ENCODE data around the gene CLSTN1.
A peak's percentile ranks its signal among the peaks of the same experiment; 100 is the strongest.

The CLSTN1 gene

GRCh38 chr1:9840176-9840575 lies 16.4 kb upstream of the CLSTN1 start:
- ATAC-seq (ENCODE audit: low read depth) = no peak; the same call in 2 of the 3 replicates
- peak overlapping the region; percentile 98 for H3K27ac ChIP-seq (ENCODE audit: poor library complexity, severe bottlenecking)
- TF ChIP-seq CTCF (IDR thresholded peaks at IDR 0.05; ENCODE audit: poor library complexity, severe bottlenecking) = no peak
- peak; percentile 46 for DNase-seq (ENCODE audit: low spot score)
- H3K4me3 ChIP-seq (ENCODE audit: severe bottlenecking) = no peak overlapping the region
- H3K9me3 ChIP-seq (ENCODE audit: severe bottlenecking) = no peaks in the 10 kb centered on the region
- H3K27me3 ChIP-seq (ENCODE audit: insufficient read depth, poor library complexity, severe bottlenecking) = no peaks in the 10 kb centered on the region
- H3K4me1 ChIP-seq (ENCODE audit: insufficient read depth, poor library complexity, severe bottlenecking) = peaks cover 61% of the 10 kb centered on the region
- no peaks in the 10 kb centered on the region for H3K36me3 ChIP-seq (ENCODE audit: low read depth)

- Histone ChIP-seq H3K4me1 (ENCODE audit: insufficient read depth, poor library complexity, severe bottlenecking) (peaks cover 70% of the 10 kb centered on the region), H3K4me3 (ENCODE audit: severe bottlenecking) (no peak overlapping the region), H3K27ac (ENCODE audit: poor library complexity, severe bottlenecking) (peak overlapping the region; percentile 98), H3K9me3 (ENCODE audit: severe bottlenecking) (no peaks in the 10 kb centered on the region), H3K27me3 (ENCODE audit: insufficient read depth, poor library complexity, severe bottlenecking) (no peaks in the 10 kb centered on the region), H3K36me3 (ENCODE audit: low read depth) (no peaks in the 10 kb centered on the region)
- ATAC-seq (ENCODE audit: low read depth) (no peak), DNase-seq (ENCODE audit: low spot score) (no peak)
- no peak for TF ChIP-seq CTCF (IDR thresholded peaks at IDR 0.05; ENCODE audit: poor library complexity, severe bottlenecking)
These were observed 15.2 kb upstream of the CLSTN1 start for GRCh38 chr1:9838946-9839345.

- TF ChIP-seq CTCF (IDR thresholded peaks at IDR 0.05; ENCODE audit: poor library complexity, severe bottlenecking) = no peak
- ATAC-seq (ENCODE audit: low read depth) (peak; percentile 87), DNase-seq (ENCODE audit: low spot score) (no peak)
- no peaks in the 10 kb centered on the region for H3K27me3 ChIP-seq (ENCODE audit: insufficient read depth, poor library complexity, severe bottlenecking)
- H3K27ac ChIP-seq (ENCODE audit: poor library complexity, severe bottlenecking) = peak overlapping the region; percentile 98
- H3K9me3 ChIP-seq (ENCODE audit: severe bottlenecking) = no peaks in the 10 kb centered on the region
- H3K4me3 ChIP-seq (ENCODE audit: severe bottlenecking) = no peak overlapping the region
- 0 out of 2 replicates have a peak, but pooled peaks cover 4% of the 10 kb centered on the region for H3K36me3 ChIP-seq (ENCODE audit: low read depth)
- peaks cover 49% of the 10 kb centered on the region for H3K4me1 ChIP-seq (ENCODE audit: insufficient read depth, poor library complexity, severe bottlenecking)
These were observed 12.8 kb upstream of the CLSTN1 start for GRCh38 chr1:9836632-9836960.

GRCh38 chr1:9835758-9836631 lies 12.2 kb upstream of the CLSTN1 start:
- Histone ChIP-seq H3K27me3 (ENCODE audit: insufficient read depth, poor library complexity, severe bottlenecking) (no peaks in the 10 kb centered on the region), H3K9me3 (ENCODE audit: severe bottlenecking) (no peaks in the 10 kb centered on the region), H3K27ac (ENCODE audit: poor library complexity, severe bottlenecking) (peak overlapping the region; percentile 98), H3K4me1 (ENCODE audit: insufficient read depth, poor library complexity, severe bottlenecking) (peaks cover 49% of the 10 kb centered on the region), H3K36me3 (ENCODE audit: low read depth) (0 out of 2 replicates have a peak, but pooled peaks cover 4% of the 10 kb centered on the region), H3K4me3 (ENCODE audit: severe bottlenecking) (peak overlapping the region; percentile 7)
- DNase-seq (ENCODE audit: low spot score) (peak; percentile 96), ATAC-seq (ENCODE audit: low read depth) (peak; percentile 70)
- peak; percentile 15 for TF ChIP-seq CTCF (IDR thresholded peaks at IDR 0.05; ENCODE audit: poor library complexity, severe bottlenecking)

- no peaks in the 10 kb centered on the region for H3K9me3 ChIP-seq (ENCODE audit: severe bottlenecking)
- no peaks in the 10 kb centered on the region for H3K27me3 ChIP-seq (ENCODE audit: insufficient read depth, poor library complexity, severe bottlenecking)
- TF ChIP-seq CTCF (IDR thresholded peaks at IDR 0.05; ENCODE audit: poor library complexity, severe bottlenecking) = no peak
- no peak for DNase-seq (ENCODE audit: low spot score)
- H3K27ac ChIP-seq (ENCODE audit: poor library complexity, severe bottlenecking) = peak overlapping the region; percentile 98
- H3K4me1 ChIP-seq (ENCODE audit: insufficient read depth, poor library complexity, severe bottlenecking) = peaks cover 47% of the 10 kb centered on the region
- peak overlapping the region; percentile 7 for H3K4me3 ChIP-seq (ENCODE audit: severe bottlenecking)
- no peak for ATAC-seq (ENCODE audit: low read depth)
- H3K36me3 ChIP-seq (ENCODE audit: low read depth) = 0 out of 2 replicates have a peak, but pooled peaks cover 4% of the 10 kb centered on the region
These were observed 11.6 kb upstream of the CLSTN1 start for GRCh38 chr1:9835404-9835757.
